NB4 (cell line): ENCODE results near the gene FITM1.

ENCODE experiments used
- CTCF ChIP-seq: IDR thresholded peaks from one replicate; pipeline ENCODE4 v1.5.1; 2012; ENCODE audit warnings: low read depth, low read length
- MAX ChIP-seq: IDR thresholded peaks from 2 replicates; pipeline ENCODE4 v1.6.1; 2011; ENCODE audit warnings: low read depth, low read length
- MYC ChIP-seq: IDR thresholded peaks from 2 replicates; pipeline ENCODE4 v1.6.1; 2011; ENCODE audit warnings: low read depth, low read length
- POLR2A ChIP-seq: IDR thresholded peaks from 2 replicates; pipeline ENCODE4 v1.6.1; 2011; ENCODE audit warnings: mild to moderate bottlenecking; ENCODE audit not compliant: insufficient read length; ENCODE audit errors: extremely low read depth

- TF ChIP-seq CTCF = no peak
- no peak for TF ChIP-seq MAX
- no peak for TF ChIP-seq POLR2A
- no peak for TF ChIP-seq MYC
These were observed 8.2 kb downstream of the FITM1 start for GRCh38 chr14:24138396-24139271.
